IMR-90 (cell line): ENCODE measurements around the gene RPTOR. TPM values are rescaled to one million over a fixed set of nuclear protein-coding genes. Genes with fewer than 3 reads are reported as not detected.

Experiments
- ATAC-seq: fragments of 200-7000 bp; cut with Tn5 transposase; 2 replicates; pipeline ENCODE4 v1.9.1; 2020; ENCODE audit warnings: low read depth, mild to moderate bottlenecking, moderate library complexity
- BruUV-seq: library from RNA; stranded (reverse); fragments of 400-500 nt; replicated peaks from 2 replicates; lab custom pipeline; 2021; lab: Mats Ljungman, UMichigan
- CTCF ChIA-PET: fragments of 300-600 bp; formaldehyde crosslinking; extraction: SDS; loops from one replicate; lab custom pipeline; 2021; ENCODE audit warnings: antibody characterized with exemption; lab: Yijun Ruan, JAX
- POLR2A ChIA-PET: fragments of 300-600 bp; sonication (Branson Sonifier 250); formaldehyde crosslinking; loops from one replicate; lab custom pipeline; 2022; ENCODE audit warnings: antibody characterized with exemption; ENCODE audit not compliant: unreplicated experiment; lab: Charles Lee
- DNase-seq: peaks from one replicate; pipeline ENCODE4 v3.0.0; 2013
- H2AFZ ChIP-seq: replicated peaks from 2 replicates; pipeline ENCODE3; 2013; ENCODE audit warnings: low read length, mild to moderate bottlenecking; ENCODE audit not compliant: poor library complexity
- H2AK5ac ChIP-seq: 2 replicates; pipeline ENCODE4 v1.6.1; 2013; ENCODE audit warnings: low read depth, low read length, inconsistent platforms
- H2AK9ac ChIP-seq: replicated peaks from 2 replicates; pipeline ENCODE3; 2013; ENCODE audit warnings: mild to moderate bottlenecking, low read depth, low read length, moderate library complexity; ENCODE audit not compliant: poor library complexity
- H2BK120ac ChIP-seq: 2 replicates; pipeline ENCODE4 v1.6.1; 2013; ENCODE audit warnings: low read depth, low read length, inconsistent platforms
- H2BK15ac ChIP-seq: 3 replicates; pipeline ENCODE4 v1.6.1; 2013; ENCODE audit warnings: low read depth, low read length, inconsistent platforms
- H2BK20ac ChIP-seq: 2 replicates; pipeline ENCODE4 v1.6.1; 2013; ENCODE audit warnings: low read depth, mild to moderate bottlenecking, inconsistent platforms, low read length, moderate library complexity
- H2BK5ac ChIP-seq: 2 replicates; pipeline ENCODE4 v1.6.1; 2013; ENCODE audit warnings: mild to moderate bottlenecking, low read depth, low read length, inconsistent platforms; ENCODE audit not compliant: poor library complexity, severe bottlenecking
- H3K14ac ChIP-seq: replicated peaks from 2 replicates; pipeline ENCODE4 v1.6.1; 2013; ENCODE audit warnings: low read depth, low read length, inconsistent platforms
- H3K18ac ChIP-seq: 2 replicates; pipeline ENCODE4 v1.6.1; 2013; ENCODE audit warnings: low read depth, low read length, control low read depth
- H3K23ac ChIP-seq: 2 replicates; pipeline ENCODE4 v1.6.1; 2013; ENCODE audit warnings: low read depth, low read length, inconsistent platforms
- H3K27ac ChIP-seq: 2 replicates; pipeline ENCODE4 v1.5.1; 2013; ENCODE audit warnings: mild to moderate bottlenecking, control low read depth, low read length; ENCODE audit not compliant: insufficient read depth
- H3K27me3 ChIP-seq: 2 replicates; pipeline ENCODE4 v1.6.1; 2013; ENCODE audit warnings: low read length; ENCODE audit not compliant: control insufficient read depth, insufficient read depth
- H3K36me3 ChIP-seq: 2 replicates; pipeline ENCODE4 v1.6.1; 2013; ENCODE audit warnings: low read length, mixed read lengths; ENCODE audit not compliant: control insufficient read depth, insufficient read depth
- H3K4ac ChIP-seq: 2 replicates; pipeline ENCODE4 v1.6.1; 2013; ENCODE audit warnings: low read depth, low read length, inconsistent platforms
- H3K4me1 ChIP-seq: 2 replicates; pipeline ENCODE4 v1.6.1; 2013; ENCODE audit warnings: low read length, mixed read lengths; ENCODE audit not compliant: control insufficient read depth, insufficient read depth
- H3K4me2 ChIP-seq: 2 replicates; pipeline ENCODE4 v1.6.1; 2013; ENCODE audit warnings: low read depth, mild to moderate bottlenecking, control low read depth, low read length, moderate library complexity
- H3K4me3 ChIP-seq: 2 replicates; pipeline ENCODE4 v1.5.1; 2013; ENCODE audit warnings: low read depth, mild to moderate bottlenecking, control low read depth, low read length, moderate library complexity; ENCODE audit not compliant: insufficient read depth
- H3K56ac ChIP-seq: 2 replicates; pipeline ENCODE4 v1.6.1; 2013; ENCODE audit warnings: low read length, inconsistent platforms; ENCODE audit not compliant: insufficient read depth; ENCODE audit errors: extremely low read depth
- H3K79me1 ChIP-seq, 2 experiments: 2 replicates each; pipeline ENCODE4 v1.6.1; 2013; ENCODE audit warnings: low read length in 2 of 2, inconsistent platforms in 1 of 2, low read depth in 1 of 2
- H3K9ac ChIP-seq: 2 replicates; pipeline ENCODE4 v1.6.1; 2013; ENCODE audit warnings: low read depth, low read length, control low read depth
- H3K9me1 ChIP-seq: 2 replicates; pipeline ENCODE4 v1.6.1; 2013; ENCODE audit warnings: low read length, inconsistent platforms; ENCODE audit not compliant: insufficient read depth
- H3K9me3 ChIP-seq: 2 replicates; pipeline ENCODE4 v1.6.1; 2013; ENCODE audit warnings: low read length; ENCODE audit not compliant: control insufficient read depth, insufficient read depth
- H4K20me1 ChIP-seq: 2 replicates; pipeline ENCODE4 v1.6.1; 2013; ENCODE audit warnings: low read length, inconsistent platforms; ENCODE audit not compliant: insufficient read depth
- H4K5ac ChIP-seq: 2 replicates; pipeline ENCODE4 v1.6.1; 2013; ENCODE audit warnings: mild to moderate bottlenecking, low read depth, low read length, control low read depth
- H4K8ac ChIP-seq, 2 experiments: 2 replicates each; pipeline ENCODE4 v1.6.1; 2013; ENCODE audit warnings: low read depth in 2 of 2, low read length in 2 of 2, control low read depth in 1 of 2, inconsistent platforms in 1 of 2
- H4K91ac ChIP-seq: 2 replicates; pipeline ENCODE4 v1.6.1; 2013; ENCODE audit warnings: low read depth, low read length, inconsistent platforms; ENCODE audit not compliant: insufficient read depth
- BHLHE40 ChIP-seq: fragments of 150-350 bp; IDR thresholded peaks from 2 replicates; pipeline ENCODE4 v1.6.1; 2016; ENCODE audit warnings: mild to moderate bottlenecking, low read depth, low read length
- CEBPB ChIP-seq: IDR thresholded peaks from 2 replicates; pipeline ENCODE4 v1.6.1; 2012; ENCODE audit warnings: low read depth, low read length, improper control_type of control experiment
- CHD1 ChIP-seq: IDR thresholded peaks from 2 replicates; pipeline ENCODE4 v1.6.1; 2012; ENCODE audit warnings: low read depth, low read length, improper control_type of control experiment
- CTCF ChIP-seq: conservative IDR thresholded peaks from 2 replicates; pipeline ENCODE4 v1.5.1; 2012; ENCODE audit warnings: mild to moderate bottlenecking, low read depth, low read length, improper control_type of control experiment
- ELK1 ChIP-seq: fragments of 150-350 bp; IDR thresholded peaks from 2 replicates; pipeline ENCODE4 v1.6.1; 2016; ENCODE audit warnings: low read depth, mild to moderate bottlenecking, low read length, moderate library complexity, borderline replicate concordance
- FOS ChIP-seq: fragments of 150-350 bp; IDR thresholded peaks from 2 replicates; pipeline ENCODE4 v1.6.1; 2016; ENCODE audit warnings: low read depth, low read length
- MAFK ChIP-seq: IDR thresholded peaks from 2 replicates; pipeline ENCODE4 v1.6.1; 2012; ENCODE audit warnings: low read depth, low read length, improper control_type of control experiment
- MAZ ChIP-seq: IDR thresholded peaks from 2 replicates; pipeline ENCODE4 v1.6.1; 2012; ENCODE audit warnings: low read depth, mild to moderate bottlenecking, low read length, improper control_type of control experiment, moderate library complexity, borderline replicate concordance
- MXI1 ChIP-seq: IDR thresholded peaks from 2 replicates; pipeline ENCODE4 v1.6.1; 2012; ENCODE audit warnings: low read depth, mild to moderate bottlenecking, low read length, moderate library complexity, borderline replicate concordance
- NFE2L2 ChIP-seq: fragments of 150-350 bp; IDR thresholded peaks from 2 replicates; pipeline ENCODE4 v1.6.1; 2016; ENCODE audit warnings: low read depth, mild to moderate bottlenecking, low read length
- POLR2A ChIP-seq: IDR thresholded peaks from 2 replicates; pipeline ENCODE4 v1.6.1; 2012; ENCODE audit warnings: mild to moderate bottlenecking, low read depth, low read length
- RAD21 ChIP-seq: IDR thresholded peaks from 2 replicates; pipeline ENCODE4 v1.6.1; 2012; ENCODE audit warnings: low read length, improper control_type of control experiment
- RFX5 ChIP-seq: IDR thresholded peaks from 2 replicates; pipeline ENCODE4 v1.8.0; 2012; ENCODE audit warnings: low read depth, mild to moderate bottlenecking, low read length, moderate library complexity
- SMC3 ChIP-seq: fragments of 150-350 bp; IDR thresholded peaks from 2 replicates; pipeline ENCODE4 v1.6.1; 2016; ENCODE audit warnings: low read depth, mild to moderate bottlenecking, antibody characterized with exemption, low read length, moderate library complexity
- WGBS, 2 experiments: methylation state at CpG; one replicate each; pipeline versions ENCODE4 v1.1.5 to v1.1.7; 2013; ENCODE audit warnings: missing lambda C conversion rate in 2 of 2; ENCODE audit not compliant: insufficient read length in 1 of 2; ENCODE audit errors: extremely low coverage in 2 of 2; 5-methylcytosine and 5-hydroxymethylcytosine counted together
- dilution Hi-C: fragments of 300-500 bp; cut with HindIII; formaldehyde crosslinking; loops from one replicate; pipeline ENCODE4 v1.14.3; 2018; ENCODE audit warnings: low sequenced_read_pairs; ENCODE audit not compliant: unreplicated experiment
- in situ Hi-C: fragments of 300-500 bp; cut with MboI; formaldehyde crosslinking; loops from 3 replicates; pipeline ENCODE4 v1.14.3; 2019; ENCODE audit warnings: low sequenced_read_pairs, inconsistent platforms, mixed read lengths
- intact Hi-C: fragments of 100-400 bp; cut with micrococcal nuclease; formaldehyde crosslinking; loops from 2 replicates; pipeline ENCODE4 v1.10.0; 2022
- polyA plus RNA-seq, 3 experiments: library from polyadenylated mRNA; depleted of rRNA; stranded (reverse); fragments of >200 nt; gene quantifications; 2 replicates each; pipeline ENCODE4 v1.2.3, GENCODE V29; 2012; ENCODE audit warnings: low replicate concordance in 1 of 3
- total RNA-seq: library from RNA; depleted of rRNA; stranded (reverse); fragments of >200 nt; gene quantifications from 2 replicates; pipeline ENCODE4 v1.2.3, GENCODE V29; 2012

The RPTOR gene
- total and polyA plus RNA-seq, 2 of the 4 experiments (the other 2 are of a cell fraction) = 10.8 to 14.7 TPM

- Histone ChIP-seq H2AK9ac (peak overlapping the region; percentile 38), H4K20me1 (no peaks in the 10 kb centered on the region), H3K4me2 (no peak overlapping the region), H4K8ac (peak overlapping the region; percentile 27 to 90; a peak in 3 of 4 replicates), H3K27me3 (no peaks in the 10 kb centered on the region), H3K23ac (peak overlapping the region; percentile 71; the same call in 1 of the 2 replicates), H2BK5ac (peak overlapping the region; percentile 95), H2BK15ac (peak overlapping the region; percentile 84; the same call in 2 of the 3 replicates), H3K9me1 (peaks cover 32% of the 10 kb centered on the region), H3K4me3 (no peak overlapping the region), H3K27ac (peak overlapping the region; percentile 83; the same call in 1 of the 2 replicates), H3K56ac (peak overlapping the region; percentile 14; the same call in 1 of the 2 replicates), H3K4me1 (peaks cover 29% of the 10 kb centered on the region), H2BK120ac (peak overlapping the region; percentile 93), H3K79me1 (peaks cover 27 to 87% of the 10 kb centered on the region in 2 experiments), H3K9ac (no peak overlapping the region), H2BK20ac (peak overlapping the region; percentile 93), H3K14ac (peak overlapping the region; percentile 45), H4K91ac (peak overlapping the region; percentile 69), H3K4ac (peak overlapping the region; percentile 95), H3K9me3 (no peaks in the 10 kb centered on the region), H2AK5ac (peak overlapping the region; percentile 29), H4K5ac (no peak overlapping the region; the same call in 1 of the 2 replicates), H3K36me3 (peaks cover 4% of the 10 kb centered on the region), H2AFZ (no peak overlapping the region), H3K18ac (no peak overlapping the region; the same call in 1 of the 2 replicates)
- in situ Hi-C loops = no loop called here
- DNase-seq = no peak
- no TSS peak for BruUV-seq
- ATAC-seq = no peak
- WGBS, 2 experiments = no CpG with 5 or more reads among the region's 8 CpGs
- TF ChIP-seq CEBPB (no peak), MAFK (no peak), MXI1 (no peak), CTCF (no peak), RAD21 (no peak), BHLHE40 (no peak), CHD1 (no peak), POLR2A (no peak), NFE2L2 (no peak), ELK1 (no peak), SMC3 (no peak), RFX5 (no peak), FOS (no peak), MAZ (no peak)
- CTCF ChIA-PET = interaction anchor here (0.7 kb wide), 1 partner anchor 191 kb away, joined by 4 read pairs; no protein-coding TSS in a partner anchor
- POLR2A ChIA-PET = interaction anchor here (1.0 kb wide), 1 partner anchor 9 kb away, joined by 4 read pairs; no protein-coding TSS in a partner anchor
- dilution Hi-C loops = no loop called here
- intact Hi-C loops = no loop called here
Observed at GRCh38 chr17:80783486-80783885, 238.8 kb downstream of the RPTOR start.
